OCI-LY1 (cell line): Measurements from ENCODE around the gene POGK.

ENCODE experiments used
- EZH2 ChIP-seq: fragments of 200-600 bp; sonication (generic), shearing (Covaris generic); IDR thresholded peaks from 2 replicates; pipeline ENCODE4 v1.8.0; 2017; ENCODE audit warnings: borderline replicate concordance, mixed run types, mild to moderate bottlenecking, antibody characterized with exemption, low read length, moderate library complexity, mixed read lengths
- TF ChIP-seq, protein P1 (sequence below): fragments of 200-600 bp; sonication (generic), shearing (Covaris generic); IDR thresholded peaks from 2 replicates; pipeline ENCODE4 v1.5.1; 2017; ENCODE audit warnings: mild to moderate bottlenecking, antibody characterized with exemption, low read length, moderate library complexity, mixed read lengths

DNA sequence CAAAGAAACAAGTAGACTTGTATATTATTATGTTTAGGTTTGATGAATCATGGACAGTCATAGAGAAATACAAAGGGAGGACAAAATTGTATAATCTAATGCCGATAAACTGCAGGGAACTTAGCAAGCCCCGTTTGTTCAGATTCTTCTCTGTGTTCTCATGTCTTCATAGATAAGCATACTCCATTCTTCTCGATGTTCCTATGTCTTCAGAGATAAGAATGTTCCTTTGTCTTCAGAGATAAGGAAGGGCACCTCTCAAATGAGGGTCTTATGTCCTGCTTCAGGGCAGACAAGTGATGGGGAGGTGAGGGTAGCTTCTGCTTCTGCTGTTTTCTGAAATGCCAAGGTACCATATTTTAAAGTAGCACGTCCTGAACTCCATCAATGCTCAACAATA is 56.5 kb downstream of the POGK start:
- TF ChIP-seq, protein P1, sequence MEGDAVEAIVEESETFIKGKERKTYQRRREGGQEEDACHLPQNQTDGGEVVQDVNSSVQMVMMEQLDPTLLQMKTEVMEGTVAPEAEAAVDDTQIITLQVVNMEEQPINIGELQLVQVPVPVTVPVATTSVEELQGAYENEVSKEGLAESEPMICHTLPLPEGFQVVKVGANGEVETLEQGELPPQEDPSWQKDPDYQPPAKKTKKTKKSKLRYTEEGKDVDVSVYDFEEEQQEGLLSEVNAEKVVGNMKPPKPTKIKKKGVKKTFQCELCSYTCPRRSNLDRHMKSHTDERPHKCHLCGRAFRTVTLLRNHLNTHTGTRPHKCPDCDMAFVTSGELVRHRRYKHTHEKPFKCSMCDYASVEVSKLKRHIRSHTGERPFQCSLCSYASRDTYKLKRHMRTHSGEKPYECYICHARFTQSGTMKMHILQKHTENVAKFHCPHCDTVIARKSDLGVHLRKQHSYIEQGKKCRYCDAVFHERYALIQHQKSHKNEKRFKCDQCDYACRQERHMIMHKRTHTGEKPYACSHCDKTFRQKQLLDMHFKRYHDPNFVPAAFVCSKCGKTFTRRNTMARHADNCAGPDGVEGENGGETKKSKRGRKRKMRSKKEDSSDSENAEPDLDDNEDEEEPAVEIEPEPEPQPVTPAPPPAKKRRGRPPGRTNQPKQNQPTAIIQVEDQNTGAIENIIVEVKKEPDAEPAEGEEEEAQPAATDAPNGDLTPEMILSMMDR, result no peak
- TF ChIP-seq EZH2, result no peak
